K562 (cell line): ENCODE results near the gene NECAB2. TPM values are rescaled to one million over a fixed set of nuclear protein-coding genes. Genes with fewer than 3 reads are reported as not detected.
A peak's percentile ranks its signal among the peaks of the same experiment; 100 is the strongest.

Experiments used
- ADNP ChIP-seq: fragments of 200-800 bp; sonication (Bioruptor generic); IDR thresholded peaks from 2 replicates; pipeline ENCODE4 v1.6.1; 2016; ENCODE audit warnings: missing genetic modification characterization, missing compliant biosample characterization
- C11orf30 ChIP-seq: fragments of 450-650 bp; IDR thresholded peaks from 2 replicates; pipeline ENCODE4 v1.6.1; 2016; ENCODE audit warnings: low read depth, mild to moderate bottlenecking
- CTBP1 ChIP-seq: fragments of 450-650 bp; IDR thresholded peaks from 2 replicates; pipeline ENCODE4 v1.6.1; 2016; ENCODE audit warnings: borderline replicate concordance
- ELF1 ChIP-seq: fragments of 200-800 bp; sonication (Bioruptor generic); IDR thresholded peaks from 2 replicates; pipeline ENCODE4 v1.6.1; 2016; ENCODE audit warnings: missing genetic modification characterization, missing compliant biosample characterization
- ETV5 ChIP-seq: sonication (generic); formaldehyde crosslinking; IDR thresholded peaks from 2 replicates; pipeline ENCODE4 v1.4.0; 2020; ENCODE audit warnings: low read depth, mild to moderate bottlenecking, missing genetic modification reagents
- FOXK2 ChIP-seq, 2 experiments: fragments of 450-650 bp; IDR thresholded peaks in 1 of 2; conservative IDR thresholded peaks in 1 of 2; 2 replicates each; pipeline ENCODE4 v1.6.1; 2016; ENCODE audit warnings: low read depth in 2 of 2, mild to moderate bottlenecking in 1 of 2
- MAFG ChIP-seq: fragments of 450-650 bp; conservative IDR thresholded peaks from 2 replicates; pipeline ENCODE4 v1.6.1; 2016; ENCODE audit warnings: missing genetic modification characterization, missing compliant biosample characterization
- MTA2 ChIP-seq: fragments of 450-650 bp; IDR thresholded peaks from 2 replicates; pipeline ENCODE4 v1.6.1; 2016; ENCODE audit warnings: low read depth
- NRF1 ChIP-seq, 2 experiments: fragments of 450-650 bp; IDR thresholded peaks in 1 of 2; conservative IDR thresholded peaks in 1 of 2; 2 replicates each; pipeline ENCODE4 v1.6.1; 2014; ENCODE audit warnings: mild to moderate bottlenecking in 2 of 2
- ZNF316 ChIP-seq: fragments of 450-650 bp; IDR thresholded peaks from 2 replicates; pipeline ENCODE4 v1.6.1; 2016
- ZNF668 ChIP-seq: fragments of 250-450 bp; sonication (Bioruptor Pico); IDR thresholded peaks from 2 replicates; pipeline ENCODE4 v1.8.0; 2022; ENCODE audit warnings: mild to moderate bottlenecking, inconsistent platforms
- polyA plus RNA-seq, 8 experiments: library from polyadenylated mRNA; depleted of rRNA in 4 of 8; stranded (reverse) in 5 of 8; unstranded in 3 of 8; fragments of >200 nt; fragmentation: Nextera tagmentation in 2 of 8; fragmentation: Illumina TruSeq in 1 of 8; extraction: Ambion mirVana in 2 of 8; extraction: Trizol in 1 of 8; gene quantifications; 2 replicates each; pipeline versions ENCODE4 v1.2.1 to v1.2.3, GENCODE V29; 2011 to 2014; ENCODE audit warnings: inconsistent platforms in 1 of 8, missing spikeins in 1 of 8
- total RNA-seq, 7 experiments: library from RNA; depleted of rRNA in 6 of 7; stranded (reverse); fragments of >200 nt in 6 of 7; fragmentation: Illumina TruSeq in 2 of 7; extraction: Trizol in 2 of 7; gene quantifications; 2 replicates each; pipeline versions ENCODE4 v1.2.1 to v1.2.3, GENCODE V29; 2011 to 2021; ENCODE audit warnings: low replicate concordance in 1 of 7
- TF ChIP-seq, protein P1 (sequence below): fragments of 250-450 bp; sonication (Bioruptor Pico); IDR thresholded peaks from 2 replicates; pipeline ENCODE4 v1.5.0; 2022; ENCODE audit warnings: mild to moderate bottlenecking
- TF ChIP-seq, protein P2 (sequence below), 2 experiments: fragments of 450-650 bp in 1 of 2; sonication (generic) in 1 of 2; formaldehyde crosslinking in 1 of 2; IDR thresholded peaks in 1 of 2; conservative IDR thresholded peaks in 1 of 2; 2 replicates each; pipeline versions ENCODE4 v1.6.1 to v1.8.1; 2016 to 2023; ENCODE audit warnings: mild to moderate bottlenecking in 2 of 2, moderate library complexity in 2 of 2, inconsistent platforms in 1 of 2, missing genetic modification reagents in 1 of 2
- TF ChIP-seq, protein P3 (sequence below): IDR thresholded peaks from 3 replicates; pipeline ENCODE4 v1.6.1; 2011; ENCODE audit warnings: borderline replicate concordance, mild to moderate bottlenecking, moderate library complexity; ENCODE audit not compliant: insufficient read length; ENCODE audit errors: extremely low read depth
- TF ChIP-seq, protein P4 (sequence below), 2 experiments: fragments of 450-650 bp in 1 of 2; sonication (generic) in 1 of 2; formaldehyde crosslinking; conservative IDR thresholded peaks; 2 replicates each; pipeline versions ENCODE4 v1.4.0 to v1.8.1; 2020 to 2022; ENCODE audit warnings: mild to moderate bottlenecking in 1 of 2, missing genetic modification reagents in 1 of 2
- TF ChIP-seq, protein P5 (sequence below): fragments of 250-450 bp; sonication (Bioruptor Pico); IDR thresholded peaks from 2 replicates; pipeline ENCODE4 v1.5.0; 2020; ENCODE audit warnings: mild to moderate bottlenecking, borderline replicate concordance

Gene NECAB2
- total and polyA plus RNA-seq, 9 of the 15 experiments (the other 6 are each of a cell fraction or from before 2014, with no cell fraction given), result 0.03 to 0.28 TPM; not detected in 7

DNA sequence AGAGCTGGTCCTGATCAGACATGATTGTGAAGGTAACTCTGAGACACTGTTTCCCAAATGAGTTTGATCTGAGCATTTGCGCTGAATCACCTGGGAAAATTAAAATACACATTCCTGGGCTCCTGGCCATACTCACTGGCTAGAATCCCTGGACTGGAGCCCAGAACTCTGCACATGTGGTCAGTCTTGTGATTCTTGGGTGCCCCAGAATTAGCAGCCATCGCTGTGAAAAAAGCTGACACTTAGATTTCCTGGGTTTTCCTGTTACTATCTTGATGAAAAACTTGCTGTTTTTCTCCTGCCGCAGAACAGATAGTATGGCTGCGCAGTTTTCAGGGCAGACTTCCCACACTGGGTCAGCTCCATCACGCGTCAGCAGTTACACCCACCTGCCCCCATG lies 24.6 kb downstream of the NECAB2 start (continued):
- TF ChIP-seq, protein P1, sequence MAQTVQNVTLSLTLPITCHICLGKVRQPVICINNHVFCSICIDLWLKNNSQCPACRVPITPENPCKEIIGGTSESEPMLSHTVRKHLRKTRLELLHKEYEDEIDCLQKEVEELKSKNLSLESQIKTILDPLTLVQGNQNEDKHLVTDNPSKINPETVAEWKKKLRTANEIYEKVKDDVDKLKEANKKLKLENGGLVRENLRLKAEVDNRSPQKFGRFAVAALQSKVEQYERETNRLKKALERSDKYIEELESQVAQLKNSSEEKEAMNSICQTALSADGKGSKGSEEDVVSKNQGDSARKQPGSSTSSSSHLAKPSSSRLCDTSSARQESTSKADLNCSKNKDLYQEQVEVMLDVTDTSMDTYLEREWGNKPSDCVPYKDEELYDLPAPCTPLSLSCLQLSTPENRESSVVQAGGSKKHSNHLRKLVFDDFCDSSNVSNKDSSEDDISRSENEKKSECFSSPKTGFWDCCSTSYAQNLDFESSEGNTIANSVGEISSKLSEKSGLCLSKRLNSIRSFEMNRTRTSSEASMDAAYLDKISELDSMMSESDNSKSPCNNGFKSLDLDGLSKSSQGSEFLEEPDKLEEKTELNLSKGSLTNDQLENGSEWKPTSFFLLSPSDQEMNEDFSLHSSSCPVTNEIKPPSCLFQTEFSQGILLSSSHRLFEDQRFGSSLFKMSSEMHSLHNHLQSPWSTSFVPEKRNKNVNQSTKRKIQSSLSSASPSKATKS (CRISPR knock-in tag), result no peak
- TF ChIP-seq, protein P2, sequence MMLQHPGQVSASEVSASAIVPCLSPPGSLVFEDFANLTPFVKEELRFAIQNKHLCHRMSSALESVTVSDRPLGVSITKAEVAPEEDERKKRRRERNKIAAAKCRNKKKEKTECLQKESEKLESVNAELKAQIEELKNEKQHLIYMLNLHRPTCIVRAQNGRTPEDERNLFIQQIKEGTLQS (IDR thresholded peaks at IDR 0.05), result no peak
- TF ChIP-seq, protein P2 (CRISPR knock-in tag; conservative IDR thresholded peaks at IDR 0.05), result no peak
- TF ChIP-seq ZNF668 (CRISPR knock-in tag) (no peak), C11orf30 (peak; percentile 89), NRF1 (conservative IDR thresholded peaks at IDR 0.05 in 1 of 2, IDR thresholded peaks at IDR 0.05 in 1 of 2) (peak; percentile 48 to 51; a peak in 3 of 4 replicates), ELF1 (tag) (peak; percentile 55; the same call in 1 of the 2 replicates), ETV5 (CRISPR knock-in tag) (no peak), ZNF316 (peak; percentile 88), ADNP (tag) (peak; percentile 86), MAFG (peak; percentile 95), CTBP1 (peak; percentile 15; the same call in 1 of the 2 replicates), MTA2 (no peak), FOXK2 (conservative IDR thresholded peaks at IDR 0.05 in 1 of 2, IDR thresholded peaks at IDR 0.05 in 1 of 2; ENCODE audit: low read depth in 2 of 2) (no peak)
- TF ChIP-seq, protein P3, sequence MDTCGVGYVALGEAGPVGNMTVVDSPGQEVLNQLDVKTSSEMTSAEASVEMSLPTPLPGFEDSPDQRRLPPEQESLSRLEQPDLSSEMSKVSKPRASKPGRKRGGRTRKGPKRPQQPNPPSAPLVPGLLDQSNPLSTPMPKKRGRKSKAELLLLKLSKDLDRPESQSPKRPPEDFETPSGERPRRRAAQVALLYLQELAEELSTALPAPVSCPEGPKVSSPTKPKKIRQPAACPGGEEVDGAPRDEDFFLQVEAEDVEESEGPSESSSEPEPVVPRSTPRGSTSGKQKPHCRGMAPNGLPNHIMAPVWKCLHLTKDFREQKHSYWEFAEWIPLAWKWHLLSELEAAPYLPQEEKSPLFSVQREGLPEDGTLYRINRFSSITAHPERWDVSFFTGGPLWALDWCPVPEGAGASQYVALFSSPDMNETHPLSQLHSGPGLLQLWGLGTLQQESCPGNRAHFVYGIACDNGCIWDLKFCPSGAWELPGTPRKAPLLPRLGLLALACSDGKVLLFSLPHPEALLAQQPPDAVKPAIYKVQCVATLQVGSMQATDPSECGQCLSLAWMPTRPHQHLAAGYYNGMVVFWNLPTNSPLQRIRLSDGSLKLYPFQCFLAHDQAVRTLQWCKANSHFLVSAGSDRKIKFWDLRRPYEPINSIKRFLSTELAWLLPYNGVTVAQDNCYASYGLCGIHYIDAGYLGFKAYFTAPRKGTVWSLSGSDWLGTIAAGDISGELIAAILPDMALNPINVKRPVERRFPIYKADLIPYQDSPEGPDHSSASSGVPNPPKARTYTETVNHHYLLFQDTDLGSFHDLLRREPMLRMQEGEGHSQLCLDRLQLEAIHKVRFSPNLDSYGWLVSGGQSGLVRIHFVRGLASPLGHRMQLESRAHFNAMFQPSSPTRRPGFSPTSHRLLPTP, result no peak
- TF ChIP-seq, protein P4, sequence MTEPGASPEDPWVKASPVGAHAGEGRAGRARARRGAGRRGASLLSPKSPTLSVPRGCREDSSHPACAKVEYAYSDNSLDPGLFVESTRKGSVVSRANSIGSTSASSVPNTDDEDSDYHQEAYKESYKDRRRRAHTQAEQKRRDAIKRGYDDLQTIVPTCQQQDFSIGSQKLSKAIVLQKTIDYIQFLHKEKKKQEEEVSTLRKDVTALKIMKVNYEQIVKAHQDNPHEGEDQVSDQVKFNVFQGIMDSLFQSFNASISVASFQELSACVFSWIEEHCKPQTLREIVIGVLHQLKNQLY (CRISPR knock-in tag; conservative IDR thresholded peaks at IDR 0.05), result no peak
- TF ChIP-seq, protein P5, sequence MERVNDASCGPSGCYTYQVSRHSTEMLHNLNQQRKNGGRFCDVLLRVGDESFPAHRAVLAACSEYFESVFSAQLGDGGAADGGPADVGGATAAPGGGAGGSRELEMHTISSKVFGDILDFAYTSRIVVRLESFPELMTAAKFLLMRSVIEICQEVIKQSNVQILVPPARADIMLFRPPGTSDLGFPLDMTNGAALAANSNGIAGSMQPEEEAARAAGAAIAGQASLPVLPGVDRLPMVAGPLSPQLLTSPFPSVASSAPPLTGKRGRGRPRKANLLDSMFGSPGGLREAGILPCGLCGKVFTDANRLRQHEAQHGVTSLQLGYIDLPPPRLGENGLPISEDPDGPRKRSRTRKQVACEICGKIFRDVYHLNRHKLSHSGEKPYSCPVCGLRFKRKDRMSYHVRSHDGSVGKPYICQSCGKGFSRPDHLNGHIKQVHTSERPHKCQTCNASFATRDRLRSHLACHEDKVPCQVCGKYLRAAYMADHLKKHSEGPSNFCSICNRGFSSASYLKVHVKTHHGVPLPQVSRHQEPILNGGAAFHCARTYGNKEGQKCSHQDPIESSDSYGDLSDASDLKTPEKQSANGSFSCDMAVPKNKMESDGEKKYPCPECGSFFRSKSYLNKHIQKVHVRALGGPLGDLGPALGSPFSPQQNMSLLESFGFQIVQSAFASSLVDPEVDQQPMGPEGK (CRISPR knock-in tag), result no peak
